GM12873 (cell line): Measurements from ENCODE around the gene KRT12.

Experiments
- CTCF ChIP-seq: IDR thresholded peaks from 2 replicates; pipeline ENCODE4 v1.5.1; 2012; ENCODE audit warnings: low read depth, mild to moderate bottlenecking, moderate library complexity, low read length, control low read depth; ENCODE audit not compliant: insufficient read depth; ENCODE audit errors: missing control alignments

The KRT12 gene

GRCh38 chr17:40841246-40841645 lies 25.8 kb downstream of the KRT12 start:
- TF ChIP-seq CTCF, result no peak

GRCh38 chr17:40839194-40839593 lies 27.8 kb downstream of the KRT12 start:
- TF ChIP-seq CTCF, result no peak

- no peak for TF ChIP-seq CTCF
Observed at GRCh38 chr17:40836020-40836419, 31.0 kb downstream of the KRT12 start.

- TF ChIP-seq CTCF, result no peak
Observed at GRCh38 chr17:40833882-40834281, 33.1 kb downstream of the KRT12 start.

GRCh38 chr17:40832840-40833239 lies 34.2 kb downstream of the KRT12 start:
- TF ChIP-seq CTCF, result no peak

GRCh38 chr17:40830085-40830776 lies 36.8 kb downstream of the KRT12 start:
- TF ChIP-seq CTCF, result no peak

GRCh38 chr17:40828454-40829044 lies 38.5 kb downstream of the KRT12 start:
- TF ChIP-seq CTCF, result no peak
